Fibroblast of peridontal ligament (primary cell): Measurements from ENCODE around the gene POFUT2.
"Not testable (repeated sequence)": the region's sequence is repeated elsewhere in the genome, so short reads cannot be mapped to it uniquely, and the experiment has no call there.

Source experiments
- DNase-seq: peaks from one replicate; pipeline ENCODE4 v3.0.0-alpha.2; 2010; ENCODE audit errors: extremely low read depth

POFUT2 gene

GRCh38 chr21:45310459-45310858 is 22.8 kb upstream of the POFUT2 start:
- no peak for DNase-seq

- DNase-seq: no peak
Measured at GRCh38 chr21:45309987-45310381, 22.3 kb upstream of the POFUT2 start.

GRCh38 chr21:45309069-45309986 is 21.6 kb upstream of the POFUT2 start:
- peak; percentile 49 for DNase-seq

DNA sequence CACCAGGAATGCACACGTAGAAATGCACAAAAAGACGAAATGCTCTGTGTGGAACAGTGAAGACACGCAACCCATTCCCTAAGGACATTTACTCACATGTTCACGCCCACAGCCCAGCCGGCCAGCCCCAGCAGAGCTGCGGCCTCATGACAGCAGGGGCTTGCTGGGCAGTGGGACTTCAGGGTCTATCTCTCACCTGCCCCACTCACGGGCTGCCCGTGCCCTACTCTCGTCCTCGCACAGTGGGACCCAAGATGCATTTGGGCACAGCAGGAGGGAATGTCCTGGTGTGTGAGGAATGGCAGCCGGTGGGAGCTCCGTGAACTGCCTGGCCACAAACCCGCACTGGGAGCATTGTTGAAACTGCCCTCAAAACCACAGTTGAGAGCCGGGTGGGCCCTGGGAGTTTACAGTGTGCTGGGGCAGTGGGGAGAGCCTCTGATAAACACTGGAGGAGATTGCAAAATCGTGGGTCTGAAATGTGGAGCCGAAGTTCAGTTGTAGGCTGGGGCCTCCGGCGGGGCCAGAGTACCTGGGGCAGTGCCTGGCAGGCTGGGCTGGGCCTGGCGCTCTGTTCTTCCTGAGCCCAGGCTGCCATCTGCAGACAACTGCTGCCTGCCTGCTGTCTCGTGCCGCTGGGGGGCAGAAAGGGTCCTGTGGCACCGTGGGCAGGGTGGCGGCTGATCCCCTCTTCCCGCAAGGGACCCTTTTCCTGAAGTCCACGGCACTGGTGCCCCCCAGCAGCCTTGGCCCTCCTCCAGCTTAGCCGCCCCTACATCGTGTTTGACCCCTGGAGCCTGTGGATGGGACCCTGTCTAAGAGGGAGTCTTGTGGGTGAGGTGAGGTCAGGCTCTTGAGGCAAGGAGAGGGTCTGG is 20.7 kb upstream of the POFUT2 start:
- peak; percentile 91 for DNase-seq

DNA sequence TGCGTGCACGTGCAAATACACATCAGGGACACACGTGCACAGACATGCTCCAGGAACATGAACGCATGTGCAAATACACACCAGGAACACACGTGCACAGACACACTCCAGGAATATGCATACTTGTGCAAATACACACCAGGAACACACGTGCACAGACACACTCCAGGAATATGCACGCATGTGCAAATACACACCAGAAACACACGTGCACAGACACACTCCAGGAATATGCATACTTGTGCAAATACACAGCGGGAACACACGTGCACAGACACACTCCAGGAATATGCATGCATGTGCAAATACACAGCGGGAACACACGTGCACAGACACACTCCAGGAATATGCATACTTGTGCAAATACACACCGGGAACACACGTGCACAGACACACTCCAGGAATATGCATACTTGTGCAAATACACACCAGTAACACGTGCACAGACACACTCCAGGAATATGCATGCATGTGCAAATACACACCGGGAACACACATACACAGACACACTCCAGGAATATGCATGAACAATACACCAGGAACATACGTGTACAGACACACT is 20.0 kb upstream of the POFUT2 start:
- not testable (repeated sequence) for DNase-seq

DNA sequence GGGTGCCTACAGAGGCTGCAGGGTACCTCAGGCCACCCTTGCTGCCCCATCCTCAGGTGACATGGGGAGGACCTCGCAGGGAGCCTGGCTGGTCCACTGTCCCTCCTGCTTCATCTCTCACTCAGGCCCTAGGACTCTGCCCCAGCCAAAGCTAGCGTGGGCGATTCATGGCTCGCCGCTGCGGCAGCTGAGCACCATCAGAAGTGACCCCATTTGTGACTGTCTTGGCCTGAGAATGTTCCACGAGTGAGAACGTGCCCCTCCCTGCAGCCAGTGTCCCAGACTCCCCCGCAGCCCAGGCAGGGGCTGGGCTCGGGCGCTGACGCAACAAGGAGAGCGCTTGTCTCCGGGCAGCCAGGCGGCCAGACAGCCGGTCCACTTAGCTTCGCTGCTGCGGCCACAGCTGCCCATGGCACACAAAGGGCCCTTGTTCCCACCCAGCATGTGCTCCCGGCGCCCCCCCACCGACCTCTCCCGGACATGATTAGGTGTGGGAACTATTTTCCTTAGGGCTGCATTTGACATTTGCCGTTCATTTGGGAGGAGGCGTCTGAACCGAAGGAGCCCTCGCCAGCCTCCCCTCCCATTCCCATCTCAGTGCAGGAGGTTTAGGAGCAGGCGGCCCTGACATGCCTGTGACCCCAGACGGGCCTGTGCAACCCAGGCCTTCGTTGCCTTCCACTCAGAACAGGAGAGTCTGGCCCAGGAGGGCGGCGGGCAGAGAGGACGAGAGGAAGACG is 19.3 kb upstream of the POFUT2 start:
- peak; percentile 48 for DNase-seq

GRCh38 chr21:45306453-45306831 is 18.7 kb upstream of the POFUT2 start:
- no peak for DNase-seq

- DNase-seq: no peak
Measured at GRCh38 chr21:45305836-45306235, 18.1 kb upstream of the POFUT2 start.

- DNase-seq: no peak
Measured at GRCh38 chr21:45304945-45305344, 17.2 kb upstream of the POFUT2 start.

GRCh38 chr21:45304476-45304830 is 16.8 kb upstream of the POFUT2 start:
- DNase-seq: no peak

DNA sequence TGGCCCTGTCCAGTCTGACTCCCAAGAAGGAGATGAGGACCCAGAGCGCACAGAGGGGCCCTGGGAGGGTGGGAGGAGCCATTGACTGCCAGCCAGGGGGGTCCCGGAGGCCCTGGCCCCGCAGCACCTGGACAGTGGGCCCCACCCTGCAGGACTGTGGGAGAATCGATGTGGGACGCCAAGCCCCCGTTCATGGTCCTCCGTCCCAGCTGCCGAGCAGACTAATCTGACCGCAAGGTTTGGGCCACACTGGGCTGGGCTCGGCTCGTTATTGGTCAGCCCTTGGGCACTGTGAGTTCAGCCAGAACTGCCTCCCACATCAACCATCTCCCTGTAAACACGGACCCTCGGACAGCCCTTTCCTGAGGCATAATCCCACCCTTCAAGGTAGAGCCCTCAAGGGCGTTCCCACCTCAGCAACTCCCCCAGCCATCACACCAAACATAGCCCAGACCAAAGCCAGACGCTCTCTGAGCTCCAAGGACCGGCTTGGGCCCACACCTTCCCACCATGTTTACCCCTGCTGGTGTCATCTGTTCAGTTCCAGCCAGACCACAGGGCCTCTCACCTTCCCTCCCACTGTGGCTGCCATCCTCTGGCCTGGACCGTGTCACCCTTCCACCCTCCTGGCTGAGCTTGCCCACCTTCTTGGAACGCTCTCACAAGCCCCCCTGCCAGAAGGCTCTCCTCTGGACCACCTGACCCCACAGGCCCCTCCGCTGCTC is 16.2 kb upstream of the POFUT2 start:
- no peak for DNase-seq

GRCh38 chr21:45303091-45303615 is 15.5 kb upstream of the POFUT2 start:
- DNase-seq: no peak

- DNase-seq: no peak
Measured at GRCh38 chr21:45302082-45303061, 14.7 kb upstream of the POFUT2 start.

DNA sequence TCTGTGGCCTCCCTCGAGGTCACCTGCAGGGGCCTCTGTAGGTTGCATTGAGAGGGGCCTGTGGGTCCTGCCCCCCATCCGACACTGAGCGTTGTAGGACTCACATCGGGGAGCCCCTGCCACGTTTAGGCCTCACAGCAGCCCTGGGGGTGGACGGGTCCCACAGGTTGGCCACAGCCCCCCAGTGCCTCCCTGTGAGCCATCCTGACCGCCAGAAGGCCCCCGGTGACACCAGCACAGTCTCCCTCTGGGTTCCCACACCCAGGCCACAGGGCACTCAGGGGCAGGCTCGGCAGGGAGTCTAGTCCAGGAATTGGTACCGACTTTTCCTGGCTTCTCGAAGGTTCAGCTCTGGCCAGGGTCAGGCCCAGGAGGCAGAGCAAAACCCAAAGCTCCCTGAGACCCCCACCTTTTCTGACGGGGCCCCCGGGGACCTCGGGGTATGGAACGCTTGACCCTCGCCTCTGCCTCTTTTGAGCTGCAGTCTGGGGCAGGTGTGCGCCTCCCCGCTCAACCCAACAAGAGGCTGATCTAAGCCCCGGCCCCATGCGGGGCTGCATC is 13.9 kb upstream of the POFUT2 start:
- DNase-seq: no peak

GRCh38 chr21:45300786-45301520 is 13.3 kb upstream of the POFUT2 start:
- no peak for DNase-seq

- DNase-seq: peak; percentile 60
Measured at GRCh38 chr21:45299864-45300785, 12.4 kb upstream of the POFUT2 start.

- DNase-seq: no peak
Measured at GRCh38 chr21:45299026-45299863, 11.6 kb upstream of the POFUT2 start.
